Gastroesophageal sphincter (tissue), 4 donors: ENCODE data around the gene LDAF1. TPM values are rescaled to one million over a fixed set of nuclear protein-coding genes. Genes with fewer than 3 reads are reported as not detected.

Source experiments
- ATAC-seq: fragments of 150-250 bp; one replicate; pipeline ENCODE4 v1.9.1; 2016; ENCODE audit warnings: mild to moderate bottlenecking, moderate library complexity
- H3K27ac ChIP-seq, 4 donors: fragments of 200-600 bp; sonication (generic) in 3 of 4; 1 replicate in 3 of 4; 2 replicates in 1 of 4; pipeline ENCODE4 v1.5.1; 2016 to 2019
- H3K27me3 ChIP-seq: fragments of 200-600 bp; sonication (generic); one replicate; pipeline ENCODE4 v1.5.1; 2019
- H3K36me3 ChIP-seq, 2 donors: fragments of 200-600 bp; sonication (generic); one replicate each; pipeline ENCODE4 v1.5.1; 2019; ENCODE audit warnings: control low read depth in 1 of 2
- H3K4me1 ChIP-seq, 3 donors: fragments of 200-600 bp; sonication (generic); 1 replicate in 2 of 3; 2 replicates in 1 of 3; pipeline ENCODE4 v1.5.1; 2016 to 2019; ENCODE audit warnings: control low read depth in 2 of 3
- H3K4me3 ChIP-seq, 2 donors: fragments of 200-600 bp; sonication (generic); one replicate each; pipeline ENCODE4 v1.5.1; 2019; ENCODE audit warnings: mild to moderate bottlenecking in 1 of 2, moderate library complexity in 1 of 2
- H3K9me3 ChIP-seq, 3 donors: fragments of 200-600 bp; sonication (generic); one replicate each; pipeline ENCODE4 v1.5.1; 2017 to 2019; ENCODE audit warnings: control low read depth in 2 of 3
- CTCF ChIP-seq, 4 experiments: fragments of 200-600 bp in 2 of 4; fragments of 450-650 bp in 2 of 4; sonication (generic) in 1 of 4; IDR thresholded peaks; one replicate each; pipeline ENCODE4 v1.5.1; 2017 to 2019; ENCODE audit warnings: antibody characterized with exemption in 4 of 4, mild to moderate bottlenecking in 2 of 4, moderate library complexity in 2 of 4
- EP300 ChIP-seq: sonication (generic); formaldehyde crosslinking; IDR thresholded peaks from one replicate; pipeline ENCODE4 v1.6.1; 2017; ENCODE audit warnings: antibody characterized with exemption, mild to moderate bottlenecking
- POLR2A ChIP-seq, 2 donors: fragments of 450-650 bp; IDR thresholded peaks; one replicate each; pipeline ENCODE4 v1.6.1; 2017; ENCODE audit warnings: antibody characterized with exemption in 2 of 2, mild to moderate bottlenecking in 2 of 2, moderate library complexity in 1 of 2
- POLR2AphosphoS5 ChIP-seq: sonication (generic); formaldehyde crosslinking; IDR thresholded peaks from one replicate; pipeline ENCODE4 v1.6.1; 2017; ENCODE audit warnings: antibody characterized with exemption
- WGBS, 2 donors: methylation state at CpG; one replicate each; pipeline ENCODE4 v1.1.5; 2018; ENCODE audit warnings: low coverage in 1 of 2; 5-methylcytosine and 5-hydroxymethylcytosine counted together
- total RNA-seq, 4 donors: library from RNA; depleted of rRNA; stranded (reverse); fragments of >200 nt; gene quantifications; one replicate each; pipeline ENCODE4 v1.1.0, GENCODE V29; 2016

The LDAF1 gene
- total RNA-seq, 4 donors from 2014 or later = 126 to 170 (median 143) TPM

- H3K36me3 ChIP-seq = no peaks in the 10 kb centered on the region
- ATAC-seq = no peak
- no peak for TF ChIP-seq EP300
- no peak for TF ChIP-seq CTCF (IDR thresholded peaks at IDR 0.05)
- no peak for TF ChIP-seq POLR2A (IDR thresholded peaks at IDR 0.05)
- no peak for TF ChIP-seq POLR2AphosphoS5
- H3K4me1 ChIP-seq = no peaks in the 10 kb centered on the region
- no peaks in the 10 kb centered on the region for H3K9me3 ChIP-seq
- 90% methylated on average over 7 of the region's 7 CpGs; no CpG with 5 or more reads in 1 of the 2 donors for WGBS, 2 donors
- H3K27me3 ChIP-seq = peaks cover 14% of the 10 kb centered on the region
- H3K27ac ChIP-seq = no peak overlapping the region
- no peak overlapping the region for H3K4me3 ChIP-seq
These were observed 33.3 kb upstream of the LDAF1 start for GRCh38 chr16:21125191-21125590.

DNA sequence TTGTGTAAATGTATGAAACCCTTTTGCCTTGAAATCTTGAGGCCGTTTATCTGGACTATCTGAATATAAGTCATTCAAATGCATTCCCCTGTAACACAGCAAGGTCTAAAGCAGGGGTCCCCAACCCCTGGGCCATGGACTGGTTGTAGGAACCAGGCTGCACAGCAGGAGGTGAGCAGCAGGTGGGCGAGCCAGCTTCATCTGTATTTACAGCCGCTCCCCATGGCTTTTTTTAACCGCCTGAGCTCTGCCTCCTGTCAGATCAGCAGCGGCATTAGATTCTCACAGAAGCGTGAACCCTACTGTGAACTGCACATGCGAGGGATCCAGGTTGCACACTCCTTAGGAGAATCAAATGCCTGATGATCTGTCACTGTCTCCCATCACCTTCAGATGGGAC lies 32.0 kb upstream of the LDAF1 start:
- ATAC-seq = no peak
- Histone ChIP-seq H3K4me3 (no peak overlapping the region), H3K4me1 (no peaks in the 10 kb centered on the region), H3K27me3 (peaks cover 14% of the 10 kb centered on the region), H3K36me3 (no peaks in the 10 kb centered on the region), H3K9me3 (no peaks in the 10 kb centered on the region), H3K27ac (no peak overlapping the region)
- TF ChIP-seq POLR2A (IDR thresholded peaks at IDR 0.05) = no peak
- TF ChIP-seq POLR2AphosphoS5 = no peak
- no peak for TF ChIP-seq CTCF (IDR thresholded peaks at IDR 0.05)
- no peak for TF ChIP-seq EP300
- 58 to 68% methylated on average over 4 to 7 of the region's 7 CpGs for WGBS, 2 donors

DNA sequence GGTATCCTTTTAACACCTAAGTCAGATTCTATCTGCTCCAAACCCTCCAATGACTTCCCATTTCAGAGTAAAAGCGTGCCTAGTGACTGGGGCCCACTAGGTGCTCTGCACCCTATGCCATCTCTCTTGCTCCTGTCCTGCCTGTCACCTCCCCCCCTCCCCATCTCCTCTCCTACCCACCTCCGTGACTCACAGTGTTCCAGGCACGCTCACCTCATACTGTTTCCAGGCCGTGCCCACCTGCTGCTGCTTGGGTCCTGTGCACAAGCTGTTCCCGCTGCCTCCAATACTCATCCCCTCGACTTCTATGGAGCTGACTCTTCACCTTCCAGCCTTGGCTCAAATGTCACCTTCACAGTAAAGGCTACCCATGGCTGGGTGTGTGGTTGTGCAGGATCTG lies 29.5 kb upstream of the LDAF1 start:
- 67 to 71% methylated on average over 1 to 6 of the region's 6 CpGs for WGBS, 2 donors
- no peaks in the 10 kb centered on the region for H3K4me1 ChIP-seq

GRCh38 chr16:21130811-21131210 lies 27.7 kb upstream of the LDAF1 start:
- 58 to 92% methylated on average over 2 to 3 of the region's 3 CpGs for WGBS, 2 donors
- Histone ChIP-seq H3K4me3 (no peak overlapping the region), H3K36me3 (no peaks in the 10 kb centered on the region), H3K27ac (no peak overlapping the region), H3K4me1 (no peaks in the 10 kb centered on the region), H3K27me3 (peaks cover 14% of the 10 kb centered on the region), H3K9me3 (no peaks in the 10 kb centered on the region)
- TF ChIP-seq POLR2A (IDR thresholded peaks at IDR 0.05) (no peak), CTCF (IDR thresholded peaks at IDR 0.05) (no peak), EP300 (no peak), POLR2AphosphoS5 (no peak)
- ATAC-seq = no peak

More for the DNA sequence above, 29.5 kb upstream of the LDAF1 start:
- TF ChIP-seq CTCF (IDR thresholded peaks at IDR 0.05) (no peak), POLR2A (IDR thresholded peaks at IDR 0.05) (no peak), POLR2AphosphoS5 (no peak), EP300 (no peak)
- no peak for ATAC-seq
- Histone ChIP-seq H3K9me3 (no peaks in the 10 kb centered on the region), H3K27me3 (peaks cover 14% of the 10 kb centered on the region), H3K4me3 (no peak overlapping the region), H3K36me3 (no peaks in the 10 kb centered on the region), H3K27ac (no peak overlapping the region)

DNA sequence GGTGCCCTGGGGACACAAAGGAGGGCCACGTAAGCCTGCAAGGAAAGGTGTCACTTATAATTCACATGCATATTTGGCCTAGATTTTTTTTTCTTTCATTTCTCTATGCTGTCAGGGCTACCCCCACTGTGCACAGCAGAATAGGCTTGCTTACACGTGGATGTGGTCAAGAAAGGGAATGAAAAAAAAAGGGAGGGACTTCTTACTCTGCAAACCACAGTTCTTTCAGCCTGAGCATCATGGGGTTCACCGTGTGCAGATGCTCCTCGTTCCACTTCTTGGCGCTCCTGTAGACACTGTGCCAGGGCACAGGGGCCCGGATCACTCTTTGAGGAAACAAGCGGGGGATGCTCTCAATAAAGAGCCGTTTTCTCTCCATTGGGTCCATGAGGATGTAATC lies 24.4 kb upstream of the LDAF1 start:
- Histone ChIP-seq H3K9me3 (no peaks in the 10 kb centered on the region), H3K4me3 (no peak overlapping the region), H3K4me1 (no peaks in the 10 kb centered on the region), H3K36me3 (no peaks in the 10 kb centered on the region), H3K27ac (no peak overlapping the region), H3K27me3 (peaks cover under 1% of the 10 kb centered on the region)
- 71 to 82% methylated on average over 8 of the region's 8 CpGs for WGBS, 2 donors
- TF ChIP-seq POLR2A (IDR thresholded peaks at IDR 0.05) (no peak), POLR2AphosphoS5 (no peak), EP300 (no peak), CTCF (IDR thresholded peaks at IDR 0.05) (no peak)
- no peak for ATAC-seq
